Measurements from ENCODE around the gene KPNA6.
"Not testable (repeated sequence)": the region's sequence is repeated elsewhere in the genome, so short reads cannot be mapped to it uniquely, and the experiment has no call there.

KPNA6 gene

GRCh38 chr1:32107742-32108661 lies at the start of gene KPNA6:
TSS of gene KPNA6 (plus strand) at chr1:32108056. CDS start at chr1:32108131, 75 bp downstream.
- DNase-seq = peak; percentile 94 to 96

GRCh38 chr1:32060914-32061313 lies 46.9 kb upstream of the KPNA6 start:
- DNase-seq = no peak

GRCh38 chr1:32062867-32063230 lies 45.0 kb upstream of the KPNA6 start:
- DNase-seq = no peak

- peak; percentile 38 to 60 for DNase-seq
Observed at GRCh38 chr1:32063261-32063681, 44.6 kb upstream of the KPNA6 start.

- DNase-seq = not testable (repeated sequence)
Observed at GRCh38 chr1:32065613-32066488, 42.0 kb upstream of the KPNA6 start.

- no peak for DNase-seq
Observed at GRCh38 chr1:32066489-32066873, 41.4 kb upstream of the KPNA6 start.

GRCh38 chr1:32068957-32069588 lies 38.8 kb upstream of the KPNA6 start:
- DNase-seq = no peak

GRCh38 chr1:32071758-32072621 lies 35.9 kb upstream of the KPNA6 start:
- peak; percentile 24 to 34 for DNase-seq

- peak; percentile 92 to 98 for DNase-seq
Observed at GRCh38 chr1:32072622-32073298, 35.1 kb upstream of the KPNA6 start, which contains the start of gene TMEM39B. TSS of gene TMEM39B (plus strand) at chr1:32072939. CDS start at chr1:32073048, 109 bp downstream.

GRCh38 chr1:32073299-32074229 lies 34.3 kb upstream of the KPNA6 start:
- DNase-seq = peak in 1 of 2 experiments; percentile 78

- DNase-seq = no peak
Observed at GRCh38 chr1:32074841-32075240, 33.0 kb upstream of the KPNA6 start.

- DNase-seq = no peak
Observed at GRCh38 chr1:32077451-32077850, 30.4 kb upstream of the KPNA6 start.

GRCh38 chr1:32082022-32082421 lies 25.8 kb upstream of the KPNA6 start:
- DNase-seq = no peak

- not testable (repeated sequence) for DNase-seq
Observed at GRCh38 chr1:32086381-32086780, 21.5 kb upstream of the KPNA6 start.

- no peak for DNase-seq
Observed at GRCh38 chr1:32091176-32091575, 16.7 kb upstream of the KPNA6 start.

- DNase-seq = no peak
Observed at GRCh38 chr1:32091591-32091990, 16.3 kb upstream of the KPNA6 start.

GRCh38 chr1:32094746-32095521 lies 12.9 kb upstream of the KPNA6 start:
- DNase-seq = no peak

- no peak for DNase-seq
Observed at GRCh38 chr1:32099426-32099825, 8.4 kb upstream of the KPNA6 start.

GRCh38 chr1:32100359-32100758 lies 7.5 kb upstream of the KPNA6 start:
- no peak for DNase-seq

All from NCI-H526 (cell line).